Vagina (tissue), 2 donors: ENCODE data around the gene TBC1D30.

Experiments used
- POLR2A ChIP-seq, 2 donors: fragments of 450-650 bp; IDR thresholded peaks; one replicate each; pipeline ENCODE4 v1.6.1; 2017; ENCODE audit warnings: antibody characterized with exemption in 2 of 2, mild to moderate bottlenecking in 2 of 2, moderate library complexity in 2 of 2
- TF ChIP-seq, protein P1 (sequence below), 3 experiments: fragments of 450-650 bp in 2 of 3; fragments of 200-600 bp in 1 of 3; sonication (generic) in 1 of 3; IDR thresholded peaks; one replicate each; pipeline ENCODE4 v1.5.1; 2017 to 2019; ENCODE audit warnings: antibody characterized with exemption in 3 of 3, mild to moderate bottlenecking in 2 of 3, moderate library complexity in 2 of 3

DNA sequence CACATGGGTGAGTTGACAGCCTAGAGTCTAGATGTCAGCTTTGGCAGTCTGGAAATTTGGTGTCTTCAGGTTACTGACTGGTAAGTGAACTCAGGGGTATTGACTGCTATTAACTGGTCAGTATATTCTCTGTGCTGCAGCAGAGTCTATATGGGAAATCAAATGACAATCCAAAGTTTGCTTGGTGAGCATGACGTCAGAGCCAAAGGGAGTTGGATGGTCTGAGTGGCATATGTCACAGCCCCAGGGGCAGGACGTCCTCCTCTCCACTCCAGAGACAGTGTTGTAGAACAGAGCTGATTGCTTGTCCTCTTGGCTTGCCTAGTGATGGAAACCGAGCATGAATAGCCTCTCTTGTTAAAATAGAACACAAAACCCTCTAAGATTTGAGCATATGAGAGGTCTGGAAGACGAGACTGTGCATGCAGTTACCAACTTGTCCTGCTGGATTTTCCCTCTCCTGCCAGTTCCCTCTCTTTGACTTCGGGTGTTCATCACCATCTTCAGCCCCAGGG, 3.3 kb upstream of the TBC1D30 start:
- TF ChIP-seq, protein P1, sequence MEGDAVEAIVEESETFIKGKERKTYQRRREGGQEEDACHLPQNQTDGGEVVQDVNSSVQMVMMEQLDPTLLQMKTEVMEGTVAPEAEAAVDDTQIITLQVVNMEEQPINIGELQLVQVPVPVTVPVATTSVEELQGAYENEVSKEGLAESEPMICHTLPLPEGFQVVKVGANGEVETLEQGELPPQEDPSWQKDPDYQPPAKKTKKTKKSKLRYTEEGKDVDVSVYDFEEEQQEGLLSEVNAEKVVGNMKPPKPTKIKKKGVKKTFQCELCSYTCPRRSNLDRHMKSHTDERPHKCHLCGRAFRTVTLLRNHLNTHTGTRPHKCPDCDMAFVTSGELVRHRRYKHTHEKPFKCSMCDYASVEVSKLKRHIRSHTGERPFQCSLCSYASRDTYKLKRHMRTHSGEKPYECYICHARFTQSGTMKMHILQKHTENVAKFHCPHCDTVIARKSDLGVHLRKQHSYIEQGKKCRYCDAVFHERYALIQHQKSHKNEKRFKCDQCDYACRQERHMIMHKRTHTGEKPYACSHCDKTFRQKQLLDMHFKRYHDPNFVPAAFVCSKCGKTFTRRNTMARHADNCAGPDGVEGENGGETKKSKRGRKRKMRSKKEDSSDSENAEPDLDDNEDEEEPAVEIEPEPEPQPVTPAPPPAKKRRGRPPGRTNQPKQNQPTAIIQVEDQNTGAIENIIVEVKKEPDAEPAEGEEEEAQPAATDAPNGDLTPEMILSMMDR (IDR thresholded peaks at IDR 0.05) = no peak
- TF ChIP-seq POLR2A (IDR thresholded peaks at IDR 0.05) = no peak
